Nephron progenitor cell (in vitro differentiated cells): ENCODE data around the gene ARFIP1.

ENCODE experiments used
- DNase-seq: peaks from one replicate; pipeline ENCODE4 v3.0.0; 2021
- H3K27ac Mint-ChIP-seq: 2 replicates; pipeline ENCODE4 v1.8.0; 2021; ENCODE audit warnings: mild to moderate bottlenecking, moderate library complexity, mixed read lengths
- H3K27me3 Mint-ChIP-seq: 2 replicates; pipeline ENCODE4 v1.8.0; 2021; ENCODE audit warnings: mild to moderate bottlenecking, low read depth, mixed read lengths; ENCODE audit not compliant: poor library complexity
- H3K36me3 Mint-ChIP-seq: 2 replicates; pipeline ENCODE4 v1.8.0; 2021; ENCODE audit warnings: low read depth, mixed read lengths
- H3K4me1 Mint-ChIP-seq: 2 replicates; pipeline ENCODE4 v1.8.0; 2021; ENCODE audit warnings: mixed read lengths
- H3K4me3 Mint-ChIP-seq: 2 replicates; pipeline ENCODE4 v1.8.0; 2021; ENCODE audit warnings: mild to moderate bottlenecking, moderate library complexity, mixed read lengths
- H3K9me3 Mint-ChIP-seq: 2 replicates; pipeline ENCODE4 v1.8.0; 2021; ENCODE audit warnings: mild to moderate bottlenecking, moderate library complexity, mixed read lengths
- CTCF ChIP-seq: fragments of 200-600 bp; sonication (generic); IDR thresholded peaks from 2 replicates; pipeline ENCODE4 v1.5.0; 2021; ENCODE audit warnings: antibody characterized with exemption

The ARFIP1 gene

GRCh38 chr4:152960082-152960481 is 180.3 kb downstream of the ARFIP1 start:
- peaks cover 63% of the 10 kb centered on the region for H3K4me1 Mint-ChIP-seq
- H3K36me3 Mint-ChIP-seq: peaks cover 15% of the 10 kb centered on the region
- H3K4me3 Mint-ChIP-seq: no peak overlapping the region
- H3K27me3 Mint-ChIP-seq: no peaks in the 10 kb centered on the region
- no peak overlapping the region for H3K27ac Mint-ChIP-seq
- H3K9me3 Mint-ChIP-seq: no peaks in the 10 kb centered on the region
- DNase-seq: no peak
- TF ChIP-seq CTCF: no peak

- no peak for DNase-seq
- no peaks in the 10 kb centered on the region for H3K9me3 Mint-ChIP-seq
- H3K27me3 Mint-ChIP-seq: no peaks in the 10 kb centered on the region
- peaks cover 15% of the 10 kb centered on the region for H3K36me3 Mint-ChIP-seq
- TF ChIP-seq CTCF: no peak
- peaks cover 56% of the 10 kb centered on the region for H3K4me1 Mint-ChIP-seq
- peak overlapping the region; percentile 91 for H3K27ac Mint-ChIP-seq
- no peak overlapping the region for H3K4me3 Mint-ChIP-seq
Observed at GRCh38 chr4:152961014-152961772, 181.4 kb downstream of the ARFIP1 start.

- Mint-ChIP-seq H3K4me3 (no peak overlapping the region), H3K9me3 (no peaks in the 10 kb centered on the region), H3K27me3 (no peaks in the 10 kb centered on the region), H3K4me1 (peaks cover 51% of the 10 kb centered on the region), H3K27ac (no peak overlapping the region), H3K36me3 (peaks cover 15% of the 10 kb centered on the region)
- TF ChIP-seq CTCF: no peak
- DNase-seq: no peak
Observed at GRCh38 chr4:152961773-152962115, 182.0 kb downstream of the ARFIP1 start.
